Lung microvascular endothelial cell (primary cell): ENCODE measurements around the gene KCND1. TPM values are rescaled to one million over a fixed set of nuclear protein-coding genes. Genes with fewer than 3 reads are reported as not detected.

ENCODE experiments used
- DNase-seq, 2 donors: peaks; one replicate each; pipeline versions ENCODE4 v3.0.0 to v3.0.0-alpha.2; 2010; ENCODE audit warnings: low read depth in 2 of 2
- total RNA-seq: library from RNA; depleted of rRNA; stranded (reverse); fragments of >200 nt; gene quantifications from 2 replicates; pipeline ENCODE4 v1.2.1, GENCODE V29; 2014

Gene KCND1
- total RNA-seq, 1 donor from 2014 or later, result 0.20 TPM

- DNase-seq, result no peak
These were observed 32.8 kb downstream of the KCND1 start for GRCh38 chrX:48938721-48939425.

GRCh38 chrX:48937054-48937907 is 34.4 kb downstream of the KCND1 start:
- no peak for DNase-seq

DNA sequence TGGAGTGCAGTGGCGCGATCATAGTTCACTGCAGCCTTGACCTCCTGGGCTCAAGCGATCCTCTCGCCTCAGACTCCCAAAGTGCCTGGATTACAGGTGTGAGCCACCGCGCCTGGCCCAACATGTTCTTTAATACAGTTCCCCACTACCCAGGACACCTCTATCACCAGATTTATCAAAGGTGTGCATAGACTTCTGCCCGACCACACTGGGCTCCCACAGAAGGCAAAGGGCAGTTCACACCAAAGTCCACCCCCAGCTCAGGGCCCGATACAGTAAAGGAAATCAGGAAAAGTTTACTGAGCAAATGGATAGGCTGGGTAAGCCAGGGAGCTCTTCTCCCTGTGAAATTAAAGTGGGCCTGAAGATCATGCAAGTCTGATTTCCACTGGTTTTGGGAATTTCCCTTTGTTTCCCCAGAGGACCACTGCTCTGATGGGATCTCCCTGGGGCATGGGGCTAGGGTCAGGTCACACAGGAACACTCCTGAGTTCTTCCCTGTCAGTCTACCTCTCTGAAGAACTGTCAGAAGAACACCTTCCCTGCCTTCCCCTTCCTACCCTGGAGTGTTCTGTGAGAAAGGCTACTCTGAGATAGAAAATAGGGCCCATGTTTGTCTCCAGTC is 35.1 kb downstream of the KCND1 start:
- no peak for DNase-seq

DNA sequence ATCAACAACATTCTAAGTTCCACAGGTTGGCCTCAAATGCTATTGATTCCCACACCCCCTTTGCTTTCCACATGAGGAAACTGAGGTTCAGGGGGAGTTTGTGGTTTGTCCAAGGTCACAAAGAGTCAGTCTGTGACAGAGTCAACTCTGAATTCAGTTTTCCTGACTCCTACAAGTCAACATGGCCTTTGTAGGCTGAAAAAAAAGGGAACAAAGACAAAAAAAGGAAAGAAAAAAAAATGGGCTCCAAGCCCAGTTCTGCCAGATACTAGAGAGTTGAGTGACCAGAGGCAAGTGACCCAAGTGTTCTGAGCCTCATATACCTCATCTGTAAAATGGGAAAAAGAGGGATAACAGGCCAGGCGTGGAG is 36.4 kb downstream of the KCND1 start:
- no peak for DNase-seq

GRCh38 chrX:48934581-48935300 is 36.9 kb downstream of the KCND1 start:
- DNase-seq, result no peak

- no peak for DNase-seq
These were observed 37.9 kb downstream of the KCND1 start for GRCh38 chrX:48933757-48934156.

GRCh38 chrX:48927736-48928382 is 43.8 kb downstream of the KCND1 start:
- no peak for DNase-seq

DNA sequence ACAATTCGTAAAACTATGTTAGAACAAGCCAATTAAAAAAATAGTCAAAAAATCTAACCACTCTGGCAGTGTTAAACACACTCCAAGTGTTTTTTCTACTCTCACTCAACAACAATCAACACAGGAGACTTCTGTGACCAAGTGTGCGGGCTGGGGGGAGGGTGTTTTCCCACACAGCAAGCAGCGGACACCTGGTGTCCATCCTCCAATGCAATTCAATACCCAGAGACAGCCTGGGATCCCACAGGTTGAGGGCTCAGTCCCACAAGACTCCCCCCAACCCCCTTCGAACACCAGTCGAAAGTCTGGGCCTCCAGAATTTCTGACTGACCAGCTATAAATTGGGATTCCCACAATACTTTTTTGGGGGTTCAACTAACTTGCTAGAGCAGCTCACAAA is 44.5 kb downstream of the KCND1 start:
- DNase-seq, result no peak

DNA sequence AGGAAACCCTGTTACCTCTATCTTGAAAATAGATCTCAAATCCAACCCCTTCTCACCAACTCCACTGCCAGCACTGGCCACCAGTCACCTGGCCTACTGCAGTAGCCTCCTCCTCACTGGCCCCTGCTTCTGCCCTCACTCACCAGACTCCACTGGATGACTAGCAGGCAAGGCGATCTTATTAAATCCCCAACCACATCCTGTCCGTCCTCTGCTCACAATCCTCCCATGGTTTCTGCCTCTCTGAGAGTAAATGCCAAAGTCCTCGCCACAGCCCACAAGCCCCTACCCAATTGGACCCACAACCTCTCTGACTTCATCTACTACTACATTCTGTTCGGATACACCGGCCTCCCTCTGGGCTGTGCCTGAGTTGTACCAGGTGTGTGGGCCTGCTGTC is 47.4 kb downstream of the KCND1 start:
- no peak for DNase-seq

GRCh38 chrX:48923771-48924170 is 47.9 kb downstream of the KCND1 start:
- DNase-seq, result no peak

GRCh38 chrX:48920718-48921104 is 50.9 kb downstream of the KCND1 start:
- no peak for DNase-seq

GRCh38 chrX:48919947-48920717 is 51.5 kb downstream of the KCND1 start:
- no peak for DNase-seq

DNA sequence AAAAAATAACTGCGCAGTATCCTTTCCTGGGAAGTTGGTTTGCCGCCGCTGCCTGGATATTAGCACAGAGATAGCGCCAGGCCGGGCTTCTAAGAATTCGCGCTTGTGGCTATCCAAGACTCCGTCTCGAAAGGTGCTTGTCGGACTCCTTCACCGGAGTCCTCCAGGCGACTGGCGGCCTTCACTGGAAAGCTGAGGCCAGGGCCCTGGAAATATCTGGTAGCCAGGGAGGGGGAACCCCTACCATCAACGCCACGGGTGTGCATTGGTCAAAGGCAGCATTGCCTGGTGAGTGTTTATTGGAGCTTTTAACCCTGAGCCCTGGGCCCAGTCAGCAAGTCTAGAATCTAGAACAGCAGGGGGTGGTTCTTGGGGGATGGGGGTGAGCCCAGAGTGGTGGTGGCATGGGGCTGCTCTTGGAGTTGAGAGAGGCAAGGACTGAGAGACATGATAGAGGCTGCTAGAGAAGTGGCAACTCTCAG is 52.2 kb downstream of the KCND1 start:
- peak; percentile 5 to 27 for DNase-seq

GRCh38 chrX:48918643-48919340 is 52.9 kb downstream of the KCND1 start, which contains the start of gene PIM2:
PIM2 (minus strand) TSS chrX:48919024; CDS start chrX:48918834, 190 bp downstream.
- peak; percentile 82 to 92 for DNase-seq

GRCh38 chrX:48918301-48918642 is 53.4 kb downstream of the KCND1 start:
- no peak for DNase-seq

DNA sequence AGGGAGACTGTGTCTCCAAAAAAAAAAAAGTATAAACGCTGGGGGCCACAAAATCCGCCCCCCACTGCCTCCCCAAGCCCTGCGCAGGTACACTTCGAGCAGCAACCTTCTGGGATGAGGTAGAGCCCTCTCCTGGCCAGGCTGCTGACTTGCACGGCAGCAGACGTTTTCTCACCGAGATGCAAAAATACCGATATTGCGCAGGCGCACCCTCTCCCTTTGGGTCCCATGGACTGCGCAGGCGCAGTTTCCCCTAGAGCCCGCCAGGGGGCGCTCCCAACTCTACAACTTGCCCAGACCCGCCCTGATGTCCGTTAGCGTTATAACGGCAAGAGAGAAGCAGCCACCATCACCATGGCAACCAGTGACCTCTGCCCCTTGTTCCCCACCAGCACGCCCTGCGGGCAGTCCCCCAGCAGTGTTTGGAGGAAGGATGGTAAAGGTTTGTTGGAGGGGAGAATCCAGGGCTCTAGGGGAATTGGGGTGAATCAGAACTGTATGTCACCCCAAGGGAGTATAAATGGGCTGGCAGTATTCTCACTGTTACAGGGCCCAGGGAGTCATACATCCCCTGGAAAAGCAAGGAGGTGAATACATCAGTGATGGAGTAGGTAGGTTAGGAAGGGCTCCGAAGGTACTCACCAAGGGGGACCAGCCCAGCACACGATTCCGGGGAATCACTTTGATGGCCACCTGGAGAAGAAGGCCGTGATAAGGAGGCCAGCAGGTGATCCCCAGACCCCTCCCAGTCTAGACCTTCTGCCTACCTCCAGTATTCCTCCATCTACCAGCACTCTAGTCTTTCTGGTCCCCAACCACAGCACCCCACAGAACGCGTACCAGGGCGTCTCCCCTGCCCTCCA is 54.3 kb downstream of the KCND1 start:
- peak; percentile 88 to 92 for DNase-seq

DNA sequence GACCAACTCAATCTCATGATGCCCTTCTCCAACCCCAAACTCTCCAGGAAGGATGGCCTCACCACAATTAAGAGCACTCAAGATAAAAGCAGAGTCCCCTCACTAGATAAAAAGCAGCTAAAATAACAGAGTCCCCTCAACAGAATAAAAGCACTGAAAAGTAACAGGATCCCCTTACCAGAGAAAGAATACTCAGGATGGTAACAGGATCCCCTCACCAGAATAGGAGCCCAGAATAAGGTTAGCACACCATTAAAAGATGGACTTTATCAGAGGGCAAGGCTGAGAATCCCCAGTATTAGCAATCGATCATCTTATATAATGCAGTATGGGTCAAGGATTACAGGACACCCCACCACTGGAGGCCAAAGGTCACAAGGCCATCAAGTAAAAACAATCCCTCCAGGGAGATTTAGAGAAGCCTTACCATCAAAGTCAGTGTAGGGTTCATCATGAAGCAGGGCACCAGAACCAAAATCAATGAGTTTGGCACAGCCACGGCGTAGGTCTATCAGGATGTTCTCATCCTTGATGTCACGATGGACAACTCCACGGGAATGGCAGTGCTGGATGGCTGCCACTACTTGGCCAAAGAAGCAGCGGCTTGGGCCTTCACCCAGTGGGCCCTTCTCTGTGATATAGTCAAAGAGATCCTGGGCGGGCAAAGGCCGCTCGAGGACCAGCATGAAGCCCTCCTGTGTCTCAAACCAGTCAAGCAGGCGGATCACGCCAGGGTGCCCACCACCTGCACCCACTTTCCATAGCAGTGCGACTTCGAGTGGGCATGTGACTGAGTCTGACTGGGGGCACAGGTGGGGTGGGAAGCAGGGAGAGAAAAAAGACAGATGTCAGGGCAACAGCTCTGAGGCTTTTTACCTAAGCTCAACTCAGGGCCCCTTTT is 56.8 kb downstream of the KCND1 start:
- DNase-seq, result no peak
